HG03045 (cell line): Measurements from ENCODE around the gene FPGS.

ENCODE experiments used
- ATAC-seq: cut with Tn5 transposase; IDR thresholded peaks from one replicate; pipeline ENCODE4 v1.9.1; 2021; ENCODE audit warnings: mild to moderate bottlenecking, moderate library complexity; ENCODE audit not compliant: unreplicated experiment

The FPGS gene

DNA sequence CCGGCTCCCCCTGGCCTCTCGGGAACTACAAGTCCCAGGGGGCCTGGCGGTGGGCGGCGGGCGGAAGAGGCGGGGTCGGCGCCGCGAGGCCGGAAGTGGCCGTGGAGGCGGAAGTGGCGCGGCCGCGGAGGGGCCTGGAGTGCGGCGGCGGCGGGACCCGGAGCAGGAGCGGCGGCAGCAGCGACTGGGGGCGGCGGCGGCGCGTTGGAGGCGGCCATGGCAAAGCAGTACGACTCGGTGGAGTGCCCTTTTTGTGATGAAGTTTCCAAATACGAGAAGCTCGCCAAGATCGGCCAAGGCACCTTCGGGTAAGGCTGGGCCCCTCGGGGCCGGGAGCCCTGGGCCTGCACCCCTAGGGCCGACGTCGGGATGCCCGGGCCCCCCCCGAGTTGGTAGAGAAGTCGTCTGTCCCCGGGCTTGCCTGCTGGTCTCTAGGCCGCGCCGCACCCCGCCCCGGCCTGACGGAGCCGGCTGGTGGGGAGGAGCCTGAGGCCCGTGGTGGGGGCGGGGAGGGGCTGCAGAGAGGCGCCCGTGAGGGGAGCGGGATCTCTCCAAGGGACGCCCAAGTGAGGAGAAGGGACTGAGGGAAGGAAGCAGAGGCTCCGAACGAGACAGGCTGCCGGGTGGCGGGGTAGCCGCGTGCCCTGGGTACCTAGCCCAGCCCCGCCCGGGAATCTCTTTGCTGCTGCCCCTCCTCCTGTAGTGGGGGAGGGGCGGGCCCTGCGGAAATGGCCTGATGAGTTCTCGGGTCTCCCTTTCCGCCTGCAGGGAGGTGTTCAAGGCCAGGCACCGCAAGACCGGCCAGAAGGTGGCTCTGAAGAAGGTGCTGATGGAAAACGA, 16.5 kb upstream of the FPGS start, which contains the start of gene CDK9:
Gene CDK9, plus strand, starts transcription at position 102 of the 840 bp plus-strand sequence. Its CDS starts 115 bp downstream, at position 217.
- ATAC-seq = peak; percentile 70

DNA sequence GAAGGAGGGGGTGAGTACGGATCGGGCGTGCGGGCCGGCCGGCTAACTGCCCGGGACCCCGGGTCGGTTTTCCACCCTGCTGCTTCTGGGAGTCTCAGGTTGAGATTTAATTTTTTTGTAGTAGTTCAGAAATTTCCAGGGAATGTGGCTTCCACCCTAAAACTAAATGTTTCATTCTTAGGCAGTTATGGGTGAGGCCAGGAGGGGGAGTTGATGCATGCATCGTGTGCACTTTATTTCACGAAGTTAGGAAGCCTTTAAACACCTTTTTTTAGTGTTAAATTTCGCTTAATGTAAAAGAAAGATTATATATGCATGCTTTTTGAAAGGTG, 15.9 kb upstream of the FPGS start:
- no peak for ATAC-seq

DNA sequence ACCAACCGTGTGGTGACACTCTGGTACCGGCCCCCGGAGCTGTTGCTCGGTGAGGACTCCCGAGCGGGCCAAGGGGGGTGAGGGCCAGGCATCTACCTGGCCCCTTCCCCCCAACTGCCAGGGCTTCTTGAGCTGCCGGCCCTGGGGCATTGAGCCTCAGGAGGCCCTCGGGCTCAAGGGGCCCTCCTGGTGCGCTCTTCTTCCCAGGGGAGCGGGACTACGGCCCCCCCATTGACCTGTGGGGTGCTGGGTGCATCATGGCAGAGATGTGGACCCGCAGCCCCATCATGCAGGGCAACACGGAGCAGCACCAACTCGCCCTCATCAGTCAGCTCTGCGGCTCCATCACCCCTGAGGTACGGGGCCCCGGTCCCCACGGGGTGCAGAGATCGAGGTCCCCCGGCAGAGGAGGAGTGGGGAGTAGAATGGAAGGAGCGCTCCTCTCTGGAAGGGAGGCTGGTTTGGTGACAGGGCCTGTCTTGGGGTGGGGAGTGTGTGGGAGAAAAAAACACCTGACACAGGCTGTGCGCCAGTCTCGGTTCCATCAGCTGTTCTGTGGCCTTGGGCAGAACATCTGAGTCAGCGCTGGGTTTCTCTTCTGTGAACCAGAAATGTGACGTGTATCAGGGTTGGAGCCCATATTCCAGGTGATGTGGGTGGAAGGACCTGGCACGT, 14.2 kb upstream of the FPGS start:
- ATAC-seq = no peak

DNA sequence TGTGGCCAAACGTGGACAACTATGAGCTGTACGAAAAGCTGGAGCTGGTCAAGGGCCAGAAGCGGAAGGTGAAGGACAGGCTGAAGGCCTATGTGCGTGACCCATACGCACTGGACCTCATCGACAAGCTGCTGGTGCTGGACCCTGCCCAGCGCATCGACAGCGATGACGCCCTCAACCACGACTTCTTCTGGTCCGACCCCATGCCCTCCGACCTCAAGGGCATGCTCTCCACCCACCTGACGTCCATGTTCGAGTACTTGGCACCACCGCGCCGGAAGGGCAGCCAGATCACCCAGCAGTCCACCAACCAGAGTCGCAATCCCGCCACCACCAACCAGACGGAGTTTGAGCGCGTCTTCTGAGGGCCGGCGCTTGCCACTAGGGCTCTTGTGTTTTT, 13.5 kb upstream of the FPGS start:
- no peak for ATAC-seq

DNA sequence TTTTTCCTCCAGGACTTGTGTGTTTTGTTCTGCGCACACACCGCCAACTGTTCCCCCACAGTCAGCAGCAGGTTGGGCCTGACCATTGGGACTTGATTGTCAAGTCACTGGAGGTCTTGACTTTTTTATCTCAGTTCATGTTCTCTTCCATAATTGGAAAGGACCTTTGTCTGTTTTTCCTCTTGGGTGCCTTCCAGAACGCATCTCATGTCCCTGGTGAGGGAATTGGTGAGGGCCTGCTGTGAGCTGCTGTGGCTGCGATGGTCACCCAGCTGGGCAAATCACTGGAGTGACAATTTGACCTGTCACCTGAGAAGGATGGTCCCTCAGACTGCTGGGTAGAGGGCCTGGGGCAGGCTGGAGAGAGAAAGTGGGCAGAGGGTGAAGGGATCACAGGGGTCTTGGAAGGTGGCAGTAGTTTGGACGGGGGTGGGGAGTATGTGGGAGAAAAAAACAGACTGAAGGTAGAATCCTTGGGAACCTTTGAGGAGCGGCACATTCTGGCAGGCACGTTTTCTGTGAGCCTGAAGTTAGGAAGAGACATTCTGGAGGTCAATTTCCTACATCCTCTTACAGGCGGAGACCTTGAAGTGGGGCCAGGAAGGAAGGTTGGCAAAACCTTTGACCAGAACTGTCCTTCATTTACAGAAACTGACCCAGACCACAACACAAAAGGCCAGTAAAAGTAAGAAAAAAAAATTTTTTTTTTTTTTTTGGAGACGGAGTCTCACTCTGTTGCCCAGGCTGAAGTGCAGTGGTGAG, 12.4 kb upstream of the FPGS start:
- ATAC-seq = no peak

DNA sequence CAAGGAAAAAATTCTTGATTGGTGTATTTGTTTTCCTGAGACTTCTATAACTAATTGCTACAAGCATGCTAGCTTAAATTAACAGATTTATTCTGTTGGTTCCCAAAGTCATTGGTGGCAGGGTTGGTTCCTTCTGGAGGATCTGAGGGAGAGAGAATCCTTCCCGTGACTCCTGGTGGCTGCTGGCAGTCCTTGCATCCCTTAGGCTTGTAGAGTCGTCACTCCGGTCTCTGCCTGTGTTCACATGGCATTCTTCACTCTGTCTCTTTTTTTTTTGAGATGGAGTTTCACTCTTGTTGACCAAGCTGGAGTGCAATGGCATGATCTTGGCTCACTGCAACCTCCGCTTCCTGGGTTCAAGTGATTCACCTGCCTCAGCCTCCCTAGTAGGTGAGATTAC, 11.6 kb upstream of the FPGS start:
- no peak for ATAC-seq

DNA sequence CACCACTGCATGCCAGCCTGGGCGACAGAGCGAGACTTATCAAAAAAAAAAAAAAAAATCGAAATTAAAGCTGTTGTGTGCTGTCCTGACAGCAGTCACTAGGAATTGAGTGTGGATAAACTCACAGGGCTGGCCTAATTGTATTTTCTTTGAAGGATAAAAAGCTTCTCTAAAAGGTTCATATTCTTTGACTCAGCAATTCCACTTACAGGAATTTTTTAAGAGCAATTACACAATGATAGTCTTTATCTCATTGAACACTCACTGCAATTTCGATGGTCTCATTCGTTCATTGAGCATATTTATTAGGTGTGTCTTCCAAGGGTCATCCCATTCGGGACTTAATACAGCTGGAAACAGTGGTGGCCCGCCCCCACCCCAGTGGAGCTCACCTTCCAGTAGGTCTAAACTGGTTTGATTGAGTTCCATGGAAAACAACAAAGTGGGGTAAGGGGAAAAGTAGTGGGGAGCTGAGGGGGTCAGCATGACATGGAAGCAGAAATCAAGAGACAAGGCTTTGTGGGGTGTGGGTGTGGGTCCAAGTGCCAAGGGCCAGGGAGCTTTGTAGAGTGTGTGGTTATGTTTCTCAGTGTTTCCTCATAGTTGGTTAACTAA, 10.2 kb upstream of the FPGS start:
- ATAC-seq = no peak

DNA sequence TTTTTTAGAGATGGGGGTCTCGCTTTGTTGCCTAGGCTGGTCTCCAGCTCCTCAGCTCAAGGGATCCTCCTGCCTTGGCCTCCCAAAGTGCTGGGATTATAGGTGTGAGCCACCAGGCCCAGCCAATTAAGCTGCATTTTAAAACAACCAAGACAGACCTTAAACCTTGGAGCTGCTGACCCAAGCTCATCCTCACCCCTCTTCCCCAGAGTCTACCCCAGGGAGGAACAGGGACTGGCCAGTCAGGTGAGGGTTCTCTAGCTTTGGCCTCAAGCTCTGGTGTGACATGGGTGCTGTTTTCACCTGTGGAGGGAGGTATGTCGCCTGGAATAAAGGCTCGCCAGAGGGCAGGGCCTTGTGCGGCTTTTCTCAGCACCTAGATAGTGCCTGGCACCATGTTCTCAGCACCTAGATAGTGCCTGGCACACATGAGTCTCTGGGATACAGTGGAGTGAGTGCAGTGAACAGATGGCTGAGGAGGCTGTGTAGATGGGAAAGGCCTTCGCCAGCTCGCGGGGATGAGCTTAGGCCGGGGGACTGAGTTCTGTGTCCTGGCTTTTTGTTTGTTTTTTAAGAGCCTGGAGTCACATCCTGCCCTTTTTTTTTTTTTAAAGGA, 9.5 kb upstream of the FPGS start:
- no peak for ATAC-seq

DNA sequence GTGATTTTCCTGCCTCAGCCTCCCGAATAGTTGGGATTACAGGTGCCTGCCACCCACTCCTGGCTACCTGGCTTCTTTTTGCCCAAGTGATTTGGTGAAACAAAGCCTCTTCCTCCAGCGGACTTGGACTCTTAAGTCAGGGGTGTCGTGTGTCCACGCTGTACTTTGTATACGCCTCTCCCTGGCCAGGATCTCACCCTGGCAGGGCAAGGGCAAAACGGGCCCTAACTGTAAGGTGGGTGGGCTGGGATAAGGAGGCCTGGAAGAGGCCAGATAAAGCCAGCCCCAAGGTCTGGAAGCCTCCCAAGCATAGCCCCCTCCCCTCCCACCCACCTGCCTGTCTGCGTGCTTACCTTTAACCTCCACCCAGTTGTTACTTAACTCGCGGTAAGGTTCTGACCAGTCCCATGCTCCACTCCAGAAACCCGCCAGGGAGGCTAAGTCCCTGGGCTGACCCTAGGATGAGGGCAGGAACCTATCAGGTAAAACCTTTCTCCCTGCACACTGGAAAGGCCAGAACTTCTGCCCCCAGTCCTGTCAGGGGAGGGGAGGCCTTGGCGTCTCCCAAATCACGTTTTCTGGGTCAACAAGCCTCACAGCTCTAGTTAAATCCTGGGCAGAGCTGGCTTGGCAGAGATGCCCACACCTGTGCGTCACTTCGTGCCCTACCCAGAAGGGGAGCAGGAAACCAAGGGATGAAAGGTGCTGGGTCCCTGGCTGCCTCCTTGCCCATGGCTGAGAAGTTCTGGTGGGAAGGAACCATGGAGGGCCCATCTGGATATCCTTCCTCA, 8.5 kb upstream of the FPGS start:
- ATAC-seq = no peak

DNA sequence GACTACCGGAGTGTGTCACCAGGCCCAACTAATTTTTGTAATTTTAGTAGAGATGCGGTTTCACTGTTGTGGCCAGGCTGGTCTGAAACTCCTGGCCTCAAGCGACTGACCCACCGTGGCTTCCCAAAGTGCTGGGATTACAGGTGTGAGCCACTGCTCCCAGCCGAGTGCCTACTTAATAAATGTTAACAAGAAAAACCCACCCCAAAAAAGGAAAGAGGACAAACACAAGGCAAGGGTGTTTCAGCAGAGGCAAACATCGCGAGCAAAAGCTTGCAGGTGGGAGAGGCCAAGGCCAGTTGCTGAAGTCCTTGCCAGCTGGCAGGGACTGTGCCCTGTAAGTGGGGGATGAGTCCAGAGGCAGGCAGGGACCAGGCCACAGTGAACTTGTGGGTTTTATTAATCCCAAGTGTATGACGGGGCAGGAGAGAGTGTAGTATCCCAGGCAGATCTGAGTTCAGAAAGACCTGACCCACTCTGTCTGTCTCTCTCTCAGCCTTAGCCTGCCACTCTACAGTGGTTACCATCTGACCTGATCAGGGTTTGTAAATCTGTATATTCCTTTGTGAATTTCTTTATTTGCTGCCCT, 6.4 kb upstream of the FPGS start:
- ATAC-seq = no peak

DNA sequence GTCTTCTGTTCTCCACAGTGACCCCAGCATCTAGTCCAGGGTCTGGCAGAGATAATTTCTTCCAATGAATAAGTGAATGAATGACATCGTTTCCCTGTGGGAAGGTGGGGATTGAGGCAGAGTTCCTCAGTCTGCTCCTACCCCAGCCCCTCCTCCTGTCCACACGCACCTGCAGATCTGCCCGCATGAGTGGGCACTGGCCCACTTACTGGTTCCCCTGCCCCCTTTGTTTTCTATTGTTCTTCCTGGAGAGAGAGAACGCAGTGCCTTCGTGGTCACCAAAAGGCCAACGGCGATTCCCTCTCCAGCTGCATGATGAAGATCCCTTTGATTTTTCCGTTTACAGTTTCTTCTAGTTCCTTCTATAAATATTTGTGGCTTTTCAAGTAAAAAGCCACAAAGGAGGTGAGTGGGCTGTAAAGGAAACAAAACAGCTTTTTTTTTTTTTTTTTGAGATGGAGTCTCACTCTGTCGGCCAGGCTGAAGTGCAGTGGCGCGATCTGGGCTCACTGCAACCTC, 5.8 kb upstream of the FPGS start:
- ATAC-seq = no peak

DNA sequence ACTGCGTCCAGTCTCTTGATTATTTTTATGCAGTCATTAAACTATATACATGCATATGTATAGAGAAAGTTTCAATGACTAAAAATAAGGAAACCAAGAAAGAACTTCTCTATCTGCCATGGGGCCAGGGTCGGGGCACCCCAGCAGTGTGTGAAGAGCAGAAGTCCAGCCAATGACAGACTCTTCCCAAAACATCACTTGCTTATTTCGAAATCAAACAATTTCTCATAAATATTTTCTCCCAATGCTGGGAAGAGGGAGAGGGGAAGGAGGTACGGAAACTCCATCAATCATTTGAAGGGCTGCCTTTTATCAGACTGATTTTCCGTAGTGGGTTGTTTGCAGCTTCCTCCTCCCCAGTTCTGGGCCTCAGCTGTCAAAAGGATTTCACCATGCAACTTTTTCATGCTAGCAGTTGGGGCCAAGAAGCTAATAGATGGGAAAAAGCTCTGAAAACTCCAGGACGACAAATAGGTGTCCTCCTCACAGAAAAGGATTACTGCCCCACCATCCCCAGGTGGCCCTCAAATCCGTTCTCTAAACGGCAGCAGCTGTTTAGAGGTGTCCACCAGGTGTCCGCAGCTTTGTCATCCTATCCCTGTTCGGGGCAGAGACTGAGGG, 617 bp upstream of the FPGS start:
- ATAC-seq = no peak

DNA sequence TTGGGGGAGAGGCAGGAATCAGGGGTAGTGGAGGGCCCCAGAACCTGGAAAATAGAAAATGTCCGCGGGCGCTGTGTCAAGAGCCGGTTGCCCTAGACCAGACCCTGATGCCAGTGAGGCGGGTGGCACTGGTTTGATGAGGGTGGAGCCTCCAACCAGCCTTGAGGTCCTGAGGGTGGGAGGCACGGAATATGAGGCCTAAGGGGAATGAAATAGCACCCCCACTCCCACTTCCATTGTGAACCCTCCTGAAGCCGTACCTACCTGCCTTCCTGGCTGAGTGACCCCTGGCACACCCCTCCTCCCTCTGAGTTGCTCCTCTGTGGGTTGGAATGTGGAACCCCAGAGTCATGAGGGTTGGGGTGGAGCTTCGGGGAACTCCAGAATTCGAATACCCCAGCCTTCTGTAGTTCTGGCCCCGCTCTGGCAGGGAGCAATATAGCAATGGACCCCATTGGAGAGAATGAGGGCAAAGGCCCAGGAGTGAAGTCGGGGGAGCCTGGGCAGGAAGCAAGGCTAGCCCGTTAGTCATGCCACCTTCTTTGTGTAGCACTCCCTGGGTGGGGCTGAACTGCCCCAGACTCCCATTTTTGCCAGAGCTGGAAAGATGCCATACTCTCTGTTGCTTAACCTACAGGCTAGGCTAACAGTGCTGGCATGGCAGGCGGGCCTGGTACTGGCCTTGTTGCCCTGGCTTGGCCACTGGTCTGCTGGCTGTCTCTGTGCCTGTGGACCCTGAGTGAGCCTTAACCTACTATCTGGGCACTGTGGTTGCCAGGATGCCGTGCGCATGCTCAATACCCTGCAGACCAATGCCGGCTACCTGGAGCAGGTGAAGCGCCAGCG, 1.0 kb downstream of the FPGS start:
- ATAC-seq = no peak

DNA sequence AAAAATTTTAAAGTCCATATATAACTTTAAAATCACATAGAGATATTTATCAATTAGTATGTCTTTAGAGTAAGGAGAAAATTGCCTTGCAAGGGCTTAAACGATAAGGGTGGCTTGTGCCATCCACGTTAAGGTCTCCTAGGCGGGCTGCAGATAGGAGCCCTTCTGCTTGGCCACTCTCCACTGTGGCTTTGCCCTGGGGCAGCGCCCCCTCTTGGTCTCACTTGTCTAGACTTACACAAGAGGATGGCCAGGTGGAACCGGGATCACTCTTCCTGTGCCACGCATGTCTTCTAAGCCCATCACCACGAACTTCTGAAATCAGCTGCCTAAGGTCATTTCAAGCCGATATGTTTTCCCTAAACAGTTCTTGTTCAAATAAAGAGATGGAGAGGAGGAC, 2.9 kb downstream of the FPGS start:
- no peak for ATAC-seq

DNA sequence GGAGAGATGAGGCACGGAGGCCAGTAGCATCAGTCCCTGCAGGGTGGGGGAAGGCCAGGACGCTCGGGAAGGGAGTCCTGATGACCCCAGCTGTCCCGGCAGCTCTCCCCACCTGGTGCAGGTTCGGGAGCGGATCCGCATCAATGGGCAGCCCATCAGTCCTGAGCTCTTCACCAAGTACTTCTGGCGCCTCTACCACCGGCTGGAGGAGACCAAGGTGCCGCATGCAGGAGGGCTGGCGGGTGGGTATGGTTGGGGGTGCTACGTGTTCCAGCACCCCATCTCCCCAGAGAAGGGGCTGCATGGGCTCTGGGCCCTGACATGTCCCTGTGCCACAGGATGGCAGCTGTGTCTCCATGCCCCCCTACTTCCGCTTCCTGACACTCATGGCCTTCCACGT, 4.2 kb downstream of the FPGS start:
- ATAC-seq = no peak

DNA sequence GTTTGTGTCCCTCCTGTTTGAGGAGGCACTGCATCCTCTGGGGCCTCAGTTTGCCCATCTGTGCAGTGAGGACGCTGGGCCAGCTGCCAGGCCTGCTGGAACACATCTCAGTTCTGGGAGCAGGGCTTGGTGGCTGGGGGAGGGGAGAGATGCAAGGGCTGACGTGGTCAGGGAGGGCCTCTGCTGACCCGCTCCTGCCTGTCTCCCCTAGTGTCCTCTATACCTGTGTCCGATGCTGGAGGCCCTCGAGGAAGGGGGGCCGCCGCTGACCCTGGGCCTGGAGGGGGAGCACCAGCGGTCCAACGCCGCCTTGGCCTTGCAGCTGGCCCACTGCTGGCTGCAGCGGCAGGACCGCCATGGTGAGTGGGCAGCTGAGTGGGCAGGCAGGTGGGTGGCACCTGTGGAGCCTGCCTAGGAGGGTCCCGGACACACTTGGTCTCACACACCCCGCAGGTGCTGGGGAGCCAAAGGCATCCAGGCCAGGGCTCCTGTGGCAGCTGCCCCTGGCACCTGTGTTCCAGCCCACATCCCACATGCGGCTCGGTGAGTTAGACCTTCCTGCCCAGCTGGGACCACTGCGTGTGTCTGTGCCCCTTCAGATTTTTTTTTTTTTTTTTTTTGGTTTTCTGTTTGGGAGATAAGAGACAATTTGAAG, 5.8 kb downstream of the FPGS start:
- no peak for ATAC-seq

DNA sequence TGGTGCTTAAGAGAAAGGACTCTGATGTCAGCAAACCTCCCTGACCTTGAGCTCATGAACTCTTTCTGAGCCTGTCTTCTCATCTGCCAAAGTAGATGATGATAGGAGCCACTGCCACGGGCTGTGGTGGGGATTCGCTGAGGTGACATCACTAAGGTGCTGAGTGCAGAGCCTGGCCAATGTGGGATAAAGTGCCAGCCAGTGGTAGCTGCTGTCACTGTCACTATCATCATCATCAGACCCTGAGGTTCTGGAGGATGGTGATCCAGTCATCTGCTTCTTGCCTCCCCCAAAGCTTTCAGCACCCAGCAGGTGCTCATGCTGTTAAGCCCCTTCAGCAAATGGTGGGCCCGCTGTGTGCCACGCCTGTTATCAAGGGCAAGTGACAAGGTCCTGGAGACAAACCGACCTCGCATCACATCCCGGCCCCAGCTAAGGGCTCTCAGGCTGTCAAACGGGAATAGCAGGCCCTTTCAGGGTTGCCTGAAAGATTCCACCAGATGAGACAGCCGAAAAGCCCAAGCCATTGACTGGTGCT, 6.4 kb downstream of the FPGS start:
- no peak for ATAC-seq
